NB4 (cell line): ENCODE data around the gene DLK1.

Source experiments
- DNase-seq: peaks from one replicate; pipeline ENCODE4 v3.0.0; 2010; ENCODE audit warnings: low read depth
- H3K4me3 ChIP-seq: one replicate; pipeline ENCODE4 v1.5.1; 2011; ENCODE audit warnings: mild to moderate bottlenecking, low read depth, low read length, moderate library complexity
- MYC ChIP-seq: IDR thresholded peaks from 2 replicates; pipeline ENCODE4 v1.6.1; 2011; ENCODE audit warnings: low read depth, low read length
- POLR2A ChIP-seq: IDR thresholded peaks from 2 replicates; pipeline ENCODE4 v1.6.1; 2011; ENCODE audit warnings: mild to moderate bottlenecking; ENCODE audit not compliant: insufficient read length; ENCODE audit errors: extremely low read depth
- TF ChIP-seq, protein P1 (sequence below): IDR thresholded peaks from 2 replicates; pipeline ENCODE4 v1.6.1; 2011; ENCODE audit warnings: low read depth, low read length
- TF ChIP-seq, protein P2 (sequence below): IDR thresholded peaks from one replicate; pipeline ENCODE4 v1.5.1; 2012; ENCODE audit warnings: low read depth, low read length

The DLK1 gene

DNA sequence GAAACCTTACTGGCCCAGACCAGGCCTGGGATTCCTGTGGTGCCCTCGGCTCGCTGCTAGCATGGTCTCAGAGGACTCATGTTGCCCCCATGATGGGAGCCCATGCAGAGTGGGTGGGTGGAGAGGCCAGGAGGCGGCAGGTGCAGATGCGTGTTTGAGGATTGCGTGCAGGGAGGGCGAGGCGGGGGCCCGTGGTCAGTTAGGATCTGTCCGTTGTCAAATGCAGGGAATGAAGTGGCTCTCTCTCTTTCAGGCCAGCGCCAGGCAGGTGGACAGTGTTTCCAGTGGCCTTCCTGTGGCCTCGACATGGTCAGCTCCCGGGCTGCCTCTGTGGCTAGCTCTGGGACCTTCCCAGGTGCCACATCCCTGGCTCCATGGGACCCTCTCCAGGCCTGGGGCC, 39.3 kb upstream of the DLK1 start:
- DNase-seq, result no peak
- TF ChIP-seq MYC (no peak), POLR2A (no peak)
- TF ChIP-seq, protein P1, sequence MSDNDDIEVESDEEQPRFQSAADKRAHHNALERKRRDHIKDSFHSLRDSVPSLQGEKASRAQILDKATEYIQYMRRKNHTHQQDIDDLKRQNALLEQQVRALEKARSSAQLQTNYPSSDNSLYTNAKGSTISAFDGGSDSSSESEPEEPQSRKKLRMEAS, result no peak
- TF ChIP-seq, protein P2, sequence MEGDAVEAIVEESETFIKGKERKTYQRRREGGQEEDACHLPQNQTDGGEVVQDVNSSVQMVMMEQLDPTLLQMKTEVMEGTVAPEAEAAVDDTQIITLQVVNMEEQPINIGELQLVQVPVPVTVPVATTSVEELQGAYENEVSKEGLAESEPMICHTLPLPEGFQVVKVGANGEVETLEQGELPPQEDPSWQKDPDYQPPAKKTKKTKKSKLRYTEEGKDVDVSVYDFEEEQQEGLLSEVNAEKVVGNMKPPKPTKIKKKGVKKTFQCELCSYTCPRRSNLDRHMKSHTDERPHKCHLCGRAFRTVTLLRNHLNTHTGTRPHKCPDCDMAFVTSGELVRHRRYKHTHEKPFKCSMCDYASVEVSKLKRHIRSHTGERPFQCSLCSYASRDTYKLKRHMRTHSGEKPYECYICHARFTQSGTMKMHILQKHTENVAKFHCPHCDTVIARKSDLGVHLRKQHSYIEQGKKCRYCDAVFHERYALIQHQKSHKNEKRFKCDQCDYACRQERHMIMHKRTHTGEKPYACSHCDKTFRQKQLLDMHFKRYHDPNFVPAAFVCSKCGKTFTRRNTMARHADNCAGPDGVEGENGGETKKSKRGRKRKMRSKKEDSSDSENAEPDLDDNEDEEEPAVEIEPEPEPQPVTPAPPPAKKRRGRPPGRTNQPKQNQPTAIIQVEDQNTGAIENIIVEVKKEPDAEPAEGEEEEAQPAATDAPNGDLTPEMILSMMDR, result no peak
- no peak overlapping the region for H3K4me3 ChIP-seq

GRCh38 chr14:100688051-100688450, 38.6 kb upstream of the DLK1 start:
- TF ChIP-seq, protein P2, result no peak
- TF ChIP-seq POLR2A, result no peak
- TF ChIP-seq, protein P1, result no peak
- TF ChIP-seq MYC, result no peak
- DNase-seq, result no peak
- H3K4me3 ChIP-seq, result no peak overlapping the region

DNA sequence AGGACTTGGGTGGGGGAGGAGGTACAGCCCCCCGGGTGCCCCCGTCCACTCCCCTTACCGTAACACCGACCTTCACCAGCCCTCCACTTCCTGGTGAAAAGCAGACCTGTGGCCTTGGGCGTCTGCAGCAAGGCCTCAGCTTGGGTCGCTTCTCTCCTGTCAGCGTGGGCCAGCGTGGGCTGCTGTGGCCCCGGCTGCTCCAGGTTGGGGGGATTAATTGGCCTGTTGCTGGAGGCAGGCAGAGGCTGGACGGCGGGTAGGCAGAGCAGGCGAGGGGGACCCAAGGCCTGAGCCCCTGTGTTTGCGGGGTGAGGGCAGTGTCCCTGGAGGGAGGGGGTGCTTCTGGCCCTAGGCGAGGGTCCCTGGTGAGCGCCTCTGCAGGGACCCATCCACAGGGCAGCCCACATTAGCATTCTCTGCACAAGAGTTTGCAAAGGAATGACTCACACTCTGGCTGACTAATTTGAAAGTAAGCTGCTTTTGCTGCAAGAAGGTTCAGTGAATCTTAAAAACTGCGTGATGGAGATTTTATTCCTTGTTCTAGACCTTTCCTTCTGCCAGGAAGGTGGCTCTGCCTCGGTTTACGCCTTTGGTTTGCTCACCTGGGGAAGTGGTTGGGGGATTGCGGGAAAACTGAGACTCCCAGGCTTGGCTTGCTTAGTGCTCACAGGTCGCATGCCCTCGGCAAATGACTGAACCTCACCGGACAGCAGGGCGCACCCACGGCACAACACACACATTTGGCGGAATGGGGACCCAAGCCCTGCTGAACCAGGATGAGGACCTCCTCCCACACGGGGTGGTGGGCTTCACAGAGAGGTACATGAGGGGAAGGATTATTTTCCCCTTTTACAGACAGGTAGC, 37.9 kb upstream of the DLK1 start:
- peak; percentile 70 for DNase-seq
- no peak overlapping the region for H3K4me3 ChIP-seq

GRCh38 chr14:100690672-100691071, 36.0 kb upstream of the DLK1 start:
- TF ChIP-seq POLR2A (no peak), MYC (no peak)
- TF ChIP-seq, protein P1, result no peak
- TF ChIP-seq, protein P2, result no peak
- no peak for DNase-seq
- no peak overlapping the region for H3K4me3 ChIP-seq

More for the DNA sequence above, 37.9 kb upstream of the DLK1 start:
- TF ChIP-seq, protein P2, result no peak
- TF ChIP-seq, protein P1, result no peak
- TF ChIP-seq POLR2A, result no peak

DNA sequence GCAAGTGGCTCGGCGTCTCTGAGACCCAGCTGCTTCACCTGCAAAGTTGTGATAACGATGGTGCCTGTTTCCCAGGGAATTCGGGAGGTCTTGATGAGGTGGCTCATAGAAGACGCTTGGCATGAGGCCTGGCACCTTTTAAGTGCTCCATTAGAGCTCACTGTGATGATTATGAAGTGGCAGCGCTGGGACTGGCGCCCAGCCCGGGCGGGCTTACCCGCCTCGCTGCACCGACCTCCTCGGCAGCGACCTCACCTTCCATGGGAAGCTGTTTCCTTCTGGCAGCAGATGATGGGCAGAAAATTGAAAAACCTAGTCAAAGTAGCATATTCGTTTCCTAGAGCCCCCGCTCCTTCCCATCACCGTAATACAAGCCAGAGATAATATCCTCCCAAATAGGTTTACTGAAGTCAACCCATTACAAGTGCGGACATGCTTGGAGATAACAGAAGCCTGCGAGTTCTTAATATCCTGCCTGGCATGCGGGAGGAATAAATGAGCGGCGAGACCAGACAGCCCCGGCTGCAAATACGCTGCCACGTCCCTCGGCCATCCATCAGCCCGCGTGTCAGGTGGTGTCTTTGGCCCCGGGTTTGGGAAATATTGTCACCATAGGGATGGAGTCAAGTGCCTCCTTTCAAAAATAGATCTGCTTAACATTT, 35.2 kb upstream of the DLK1 start:
- no peak for DNase-seq
- no peak for TF ChIP-seq MYC
- TF ChIP-seq, protein P2, result no peak
- TF ChIP-seq, protein P1, result no peak
- TF ChIP-seq POLR2A, result no peak
- no peak overlapping the region for H3K4me3 ChIP-seq
